PFSK-1 (cell line): ENCODE measurements around the gene GTF2A1L.

ENCODE experiments used
- FOXP2 ChIP-seq: optimal IDR thresholded peaks from 2 replicates; pipeline ENCODE3; 2011; ENCODE audit warnings: borderline replicate concordance, control low read depth, inconsistent platforms; ENCODE audit not compliant: insufficient read depth; ENCODE audit errors: extremely low read length, extremely low read depth
- POLR2AphosphoS5 ChIP-seq: IDR thresholded peaks from 2 replicates; pipeline ENCODE4 v1.6.1; 2012; ENCODE audit warnings: low read depth, mild to moderate bottlenecking, control low read depth, low read length, moderate library complexity
- SIN3A ChIP-seq: IDR thresholded peaks from 2 replicates; pipeline ENCODE4 v1.6.1; 2012; ENCODE audit warnings: mild to moderate bottlenecking, low read length, moderate library complexity, borderline replicate concordance; ENCODE audit not compliant: insufficient read depth
- TAF1 ChIP-seq: IDR thresholded peaks from 2 replicates; pipeline ENCODE4 v1.6.1; 2012; ENCODE audit warnings: low read length, control low read depth, borderline replicate concordance; ENCODE audit not compliant: insufficient read depth
- TF ChIP-seq, protein P1 (sequence below), 2 experiments: IDR thresholded peaks; 2 replicates each; pipeline versions ENCODE4 v1.6.1 to v1.8.0; 2011 to 2012; ENCODE audit warnings: low read depth in 2 of 2, low read length in 2 of 2, control low read depth in 1 of 2, inconsistent platforms in 1 of 2, mild to moderate bottlenecking in 1 of 2, moderate library complexity in 1 of 2; ENCODE audit not compliant: insufficient read depth in 1 of 2

The GTF2A1L gene

DNA sequence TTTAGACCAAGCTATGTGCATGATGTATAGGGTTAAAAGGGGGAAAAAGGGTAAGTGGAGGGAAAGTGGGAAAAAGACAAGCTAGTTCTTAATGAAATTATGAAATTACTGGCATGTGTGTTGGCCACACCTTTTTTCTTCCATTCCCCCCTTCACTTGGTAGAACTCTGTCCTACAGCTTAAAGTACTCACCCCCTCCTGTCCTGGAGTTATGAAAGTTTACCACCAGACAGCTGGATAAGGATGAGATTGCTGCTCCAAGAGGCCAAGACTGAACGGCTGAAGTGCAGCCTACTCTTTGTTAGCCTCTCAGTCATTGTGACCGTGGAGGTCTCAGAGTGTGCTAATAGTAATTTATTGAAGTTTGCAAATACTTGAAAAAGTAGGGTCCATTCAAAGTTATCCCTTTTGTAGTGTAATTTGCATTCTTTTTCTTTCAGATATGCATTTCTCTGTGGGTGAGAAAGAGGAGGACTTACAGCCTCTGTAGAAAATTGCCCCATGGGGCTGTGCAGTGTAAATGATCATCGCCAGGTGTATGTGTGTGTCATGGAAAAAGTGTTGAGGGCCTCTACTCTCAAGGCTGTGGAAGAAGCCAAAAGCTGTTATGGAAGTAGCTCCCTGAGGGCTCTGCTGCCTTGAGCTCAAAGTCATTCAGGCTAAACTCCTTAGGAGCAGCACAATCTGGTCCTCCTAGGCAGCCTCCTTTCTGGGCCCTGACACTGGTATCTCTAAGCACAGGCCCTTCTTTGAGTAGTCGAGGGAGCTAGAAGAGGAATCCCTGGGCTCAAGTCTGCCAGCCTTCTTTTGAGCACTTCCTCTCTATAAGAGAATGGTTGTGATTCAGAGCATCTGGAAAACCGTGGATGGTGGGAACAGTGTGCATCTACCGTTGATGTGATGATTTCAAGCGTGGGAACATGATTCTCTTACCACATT, 91.7 kb downstream of the GTF2A1L start:
- no peak for TF ChIP-seq TAF1
- TF ChIP-seq SIN3A, result no peak
- no peak for TF ChIP-seq POLR2AphosphoS5
- TF ChIP-seq, protein P1, sequence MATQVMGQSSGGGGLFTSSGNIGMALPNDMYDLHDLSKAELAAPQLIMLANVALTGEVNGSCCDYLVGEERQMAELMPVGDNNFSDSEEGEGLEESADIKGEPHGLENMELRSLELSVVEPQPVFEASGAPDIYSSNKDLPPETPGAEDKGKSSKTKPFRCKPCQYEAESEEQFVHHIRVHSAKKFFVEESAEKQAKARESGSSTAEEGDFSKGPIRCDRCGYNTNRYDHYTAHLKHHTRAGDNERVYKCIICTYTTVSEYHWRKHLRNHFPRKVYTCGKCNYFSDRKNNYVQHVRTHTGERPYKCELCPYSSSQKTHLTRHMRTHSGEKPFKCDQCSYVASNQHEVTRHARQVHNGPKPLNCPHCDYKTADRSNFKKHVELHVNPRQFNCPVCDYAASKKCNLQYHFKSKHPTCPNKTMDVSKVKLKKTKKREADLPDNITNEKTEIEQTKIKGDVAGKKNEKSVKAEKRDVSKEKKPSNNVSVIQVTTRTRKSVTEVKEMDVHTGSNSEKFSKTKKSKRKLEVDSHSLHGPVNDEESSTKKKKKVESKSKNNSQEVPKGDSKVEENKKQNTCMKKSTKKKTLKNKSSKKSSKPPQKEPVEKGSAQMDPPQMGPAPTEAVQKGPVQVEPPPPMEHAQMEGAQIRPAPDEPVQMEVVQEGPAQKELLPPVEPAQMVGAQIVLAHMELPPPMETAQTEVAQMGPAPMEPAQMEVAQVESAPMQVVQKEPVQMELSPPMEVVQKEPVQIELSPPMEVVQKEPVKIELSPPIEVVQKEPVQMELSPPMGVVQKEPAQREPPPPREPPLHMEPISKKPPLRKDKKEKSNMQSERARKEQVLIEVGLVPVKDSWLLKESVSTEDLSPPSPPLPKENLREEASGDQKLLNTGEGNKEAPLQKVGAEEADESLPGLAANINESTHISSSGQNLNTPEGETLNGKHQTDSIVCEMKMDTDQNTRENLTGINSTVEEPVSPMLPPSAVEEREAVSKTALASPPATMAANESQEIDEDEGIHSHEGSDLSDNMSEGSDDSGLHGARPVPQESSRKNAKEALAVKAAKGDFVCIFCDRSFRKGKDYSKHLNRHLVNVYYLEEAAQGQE (IDR thresholded peaks at IDR 0.05; ENCODE audit: insufficient read depth in 1 of 2, low read depth in 2 of 2, low read length in 2 of 2), result no peak
- TF ChIP-seq FOXP2, result no peak

DNA sequence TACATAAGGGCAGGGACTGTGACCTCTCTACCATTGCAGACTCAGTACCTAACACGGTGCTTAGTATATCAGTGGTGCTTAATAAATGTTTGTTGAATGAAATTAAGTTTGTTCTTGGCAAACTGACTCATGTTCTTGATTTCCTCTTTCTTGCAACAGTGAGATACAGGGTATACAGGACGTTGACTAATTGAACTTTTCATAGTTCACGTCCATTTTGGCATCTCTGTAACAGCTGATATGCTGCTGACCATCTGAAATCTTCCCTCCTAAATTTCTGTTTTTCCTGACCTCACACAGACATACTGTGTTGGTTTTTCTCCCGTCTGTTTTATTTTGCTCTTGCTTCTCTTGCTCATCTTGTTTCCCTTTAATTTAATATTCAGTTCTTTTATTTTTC, 93.7 kb downstream of the GTF2A1L start:
- TF ChIP-seq, protein P1 (IDR thresholded peaks at IDR 0.05; ENCODE audit: insufficient read depth in 1 of 2, low read depth in 2 of 2, low read length in 2 of 2), result no peak
- TF ChIP-seq POLR2AphosphoS5 (no peak), FOXP2 (no peak), TAF1 (no peak), SIN3A (no peak)

DNA sequence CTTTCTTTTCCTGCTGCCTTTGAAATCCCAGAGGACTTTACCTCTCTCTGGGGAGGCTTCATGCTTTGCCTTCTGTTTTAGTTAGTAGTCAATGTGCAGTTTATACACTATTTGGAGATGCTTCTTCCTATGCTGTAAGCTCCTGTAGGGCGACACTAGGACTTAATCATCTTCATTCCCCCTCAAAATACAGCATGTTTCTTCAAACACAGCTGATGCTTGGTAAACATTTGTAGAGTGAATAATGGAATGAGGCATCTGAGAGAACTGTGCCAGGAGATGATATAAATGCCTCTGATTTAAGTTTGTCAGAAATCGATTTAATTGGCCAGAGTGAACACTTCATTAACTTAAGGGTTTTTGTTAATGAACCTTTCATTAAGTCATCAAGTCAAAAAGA, 94.5 kb downstream of the GTF2A1L start:
- TF ChIP-seq TAF1 (no peak), SIN3A (no peak), FOXP2 (no peak), POLR2AphosphoS5 (no peak)
- TF ChIP-seq, protein P1 (IDR thresholded peaks at IDR 0.05; ENCODE audit: insufficient read depth in 1 of 2, low read depth in 2 of 2, low read length in 2 of 2), result no peak

DNA sequence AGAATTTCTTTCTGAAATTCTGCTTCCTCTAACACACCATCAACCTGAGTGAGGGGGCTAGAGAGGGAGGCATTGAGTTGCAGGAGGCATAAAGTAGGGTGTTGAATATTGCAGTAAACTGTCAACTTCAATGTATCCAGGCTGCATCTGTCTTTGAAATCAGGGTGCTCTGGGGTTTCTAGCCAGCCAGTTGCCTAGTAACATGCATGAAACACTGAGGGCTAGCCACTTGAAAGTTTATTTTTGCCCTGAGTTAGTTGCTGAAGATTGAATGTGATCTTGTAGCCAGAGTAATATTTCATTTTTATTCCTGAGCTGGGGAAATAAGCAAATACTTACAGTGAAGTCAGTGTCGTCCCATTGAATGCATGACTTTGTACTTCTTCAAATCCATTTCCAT, 96.0 kb downstream of the GTF2A1L start:
- TF ChIP-seq, protein P1 (IDR thresholded peaks at IDR 0.05; ENCODE audit: insufficient read depth in 1 of 2, low read depth in 2 of 2, low read length in 2 of 2), result no peak
- TF ChIP-seq TAF1, result no peak
- no peak for TF ChIP-seq POLR2AphosphoS5
- TF ChIP-seq FOXP2, result no peak
- TF ChIP-seq SIN3A, result no peak
